K562 (cell line): Measurements from ENCODE around the gene EIF3I. TPM values are rescaled to one million over a fixed set of nuclear protein-coding genes. Genes with fewer than 3 reads are reported as not detected.

Experiments used
- ATAC-seq: fragments of 200-7000 bp; cut with Tn5 transposase; 3 replicates; pipeline ENCODE4 v1.9.1; 2020; ENCODE audit warnings: moderate library complexity
- BruUV-seq: library from RNA; stranded (reverse); fragments of 400-500 nt; replicated peaks from 2 replicates; lab custom pipeline; 2021; lab: Mats Ljungman, UMichigan
- CTCF ChIA-PET: fragments of 300-600 bp; formaldehyde crosslinking; extraction: SDS; loops from one replicate; lab custom pipeline; 2021; ENCODE audit warnings: low intra/inter-chr PET ratio; lab: Yijun Ruan, JAX
- POLR2A ChIA-PET: fragments of 300-600, 350-650 bp; sonication (Branson Sonifier 250); formaldehyde crosslinking; extraction: SDS; loops from one replicate; lab custom pipeline; 2021; ENCODE audit warnings: antibody characterized with exemption, inconsistent platforms; lab: Yijun Ruan, JAX
- DNase-seq, 4 experiments: peaks; one replicate each; pipeline versions ENCODE4 v3.0.0 to v3.0.0-alpha.2; 2011 to 2018; ENCODE audit warnings: low spot score in 3 of 4, mixed read lengths in 3 of 4; ENCODE audit errors: extremely low read depth in 1 of 4
- FAIRE-seq: peaks from 2 replicates; lab custom pipeline; 2011; peaks lifted over from hg19 to GRCh38; lab: Jason Lieb, UNC
- H2AFZ ChIP-seq: 2 replicates; pipeline ENCODE4 v1.6.0; 2011; ENCODE audit warnings: low read depth, low read length, control low read depth, inconsistent platforms
- H3K27ac ChIP-seq: fragments of 200-600 bp; 3 replicates; pipeline ENCODE4 v1.8.0; 2011; ENCODE audit warnings: low read depth, mild to moderate bottlenecking, control low read depth, inconsistent platforms, low read length, moderate library complexity, mixed read lengths; ENCODE audit errors: extremely low read depth
- H3K27me3 ChIP-seq, 2 experiments: fragments of 300-600 bp in 1 of 2; 2 replicates in 1 of 2; 3 replicates in 1 of 2; pipeline versions ENCODE4 v1.6.0 to v1.8.0; 2011; ENCODE audit warnings: inconsistent platforms in 2 of 2, low read length in 2 of 2, mild to moderate bottlenecking in 1 of 2, mixed read lengths in 1 of 2, moderate library complexity in 1 of 2; ENCODE audit not compliant: control insufficient read depth in 2 of 2, insufficient read depth in 2 of 2
- H3K36me3 ChIP-seq: fragments of 300-600 bp; 3 replicates; pipeline ENCODE4 v1.8.0; 2011; ENCODE audit warnings: mild to moderate bottlenecking, low read length, inconsistent platforms; ENCODE audit not compliant: control insufficient read depth, insufficient read depth
- H3K4me1 ChIP-seq, 2 experiments: fragments of 200-600 bp in 1 of 2; replicated peaks in 1 of 2; 2 replicates in 1 of 2; 3 replicates in 1 of 2; pipeline versions ENCODE4 v1.5.1 to v1.8.0; 2011; ENCODE audit warnings: inconsistent platforms in 2 of 2, low read length in 2 of 2, mild to moderate bottlenecking in 1 of 2, mixed read lengths in 1 of 2, moderate library complexity in 1 of 2; ENCODE audit not compliant: control insufficient read depth in 2 of 2, insufficient read depth in 2 of 2
- H3K4me2 ChIP-seq: 2 replicates; pipeline ENCODE4 v1.6.1; 2011; ENCODE audit warnings: low read length, control low read depth, inconsistent platforms, mixed read lengths; ENCODE audit not compliant: insufficient read depth
- H3K4me3 ChIP-seq: fragments of 200-600 bp; sonication (generic), shearing (Covaris generic); 2 replicates; pipeline ENCODE4 v1.5.1; 2016; ENCODE audit warnings: control low read depth, inconsistent platforms
- H3K79me2 ChIP-seq: fragments of 200-600 bp; 3 replicates; pipeline ENCODE4 v1.8.0; 2011; ENCODE audit warnings: low read length, inconsistent platforms; ENCODE audit not compliant: control insufficient read depth, insufficient read depth
- H3K9ac ChIP-seq, 2 experiments: 2 replicates each; pipeline versions ENCODE4 v1.6.0 to v1.6.1; 2011; ENCODE audit warnings: low read depth in 2 of 2, low read length in 2 of 2, control low read depth in 1 of 2, inconsistent platforms in 1 of 2, mild to moderate bottlenecking in 1 of 2, mixed read lengths in 1 of 2; ENCODE audit not compliant: insufficient read depth in 1 of 2
- H3K9me1 ChIP-seq: one replicate; pipeline ENCODE4 v1.6.0; 2011; ENCODE audit warnings: inconsistent platforms, mild to moderate bottlenecking, low read length, moderate library complexity; ENCODE audit not compliant: control insufficient read depth, insufficient read depth
- H3K9me3 ChIP-seq: replicated peaks from 2 replicates; pipeline ENCODE4 v1.5.1; 2011; ENCODE audit warnings: low read depth, low read length, inconsistent platforms; ENCODE audit not compliant: control insufficient read depth, insufficient read depth
- H4K20me1 ChIP-seq: replicated peaks from 2 replicates; pipeline ENCODE4 v1.6.1; 2011; ENCODE audit warnings: low read length, inconsistent platforms, mixed read lengths; ENCODE audit not compliant: control insufficient read depth, insufficient read depth
- PTTG1 ChIP-seq: fragments of 450-650 bp; IDR thresholded peaks from 2 replicates; pipeline ENCODE4 v1.6.1; 2016; ENCODE audit warnings: low read depth, mild to moderate bottlenecking, missing genetic modification characterization, missing compliant biosample characterization
- SUPT5H ChIP-seq: fragments of 450-650 bp; IDR thresholded peaks from 2 replicates; pipeline ENCODE4 v1.6.1; 2016
- ZNF143 ChIP-seq: sonication (generic); formaldehyde crosslinking; IDR thresholded peaks from 2 replicates; pipeline ENCODE4 v1.9.0; 2022; ENCODE audit warnings: mild to moderate bottlenecking, missing genetic modification reagents
- ZNF740 ChIP-seq, 3 experiments: fragments of 200-800 bp in 1 of 3; sonication (Bioruptor generic) in 1 of 3; sonication (generic) in 1 of 3; formaldehyde crosslinking in 1 of 3; IDR thresholded peaks; 2 replicates each; pipeline versions ENCODE4 v1.6.1 to v1.8.0; 2016 to 2022; ENCODE audit warnings: mild to moderate bottlenecking in 2 of 3, missing compliant biosample characterization in 2 of 3, missing genetic modification characterization in 2 of 3, missing genetic modification reagents in 1 of 3
- WGBS: fragments of 100-300 bp; shearing (Covaris generic); methylation state at CpG from one replicate; pipeline ENCODE4 v1.1.6; 2016; ENCODE audit warnings: low coverage, mixed read lengths; ENCODE audit not compliant: insufficient coverage; ENCODE audit errors: missing lambda C conversion rate; 5-methylcytosine and 5-hydroxymethylcytosine counted together
- in situ Hi-C: fragments of 300-500 bp; cut with MboI; formaldehyde crosslinking; loops from 4 replicates; pipeline ENCODE4 v1.15.0; 2018; ENCODE audit warnings: inconsistent platforms, mixed read lengths
- intact Hi-C: fragments of 100-400 bp; cut with micrococcal nuclease; formaldehyde crosslinking; loops from 2 replicates; pipeline ENCODE4 v1.14.2; 2022
- polyA plus RNA-seq, 8 experiments: library from polyadenylated mRNA; depleted of rRNA in 4 of 8; stranded (reverse) in 5 of 8; unstranded in 3 of 8; fragments of >200 nt; fragmentation: Nextera tagmentation in 2 of 8; fragmentation: Illumina TruSeq in 1 of 8; extraction: Ambion mirVana in 2 of 8; extraction: Trizol in 1 of 8; gene quantifications; 2 replicates each; pipeline versions ENCODE4 v1.2.1 to v1.2.3, GENCODE V29; 2011 to 2014; ENCODE audit warnings: inconsistent platforms in 1 of 8, missing spikeins in 1 of 8
- total RNA-seq, 7 experiments: library from RNA; depleted of rRNA in 6 of 7; stranded (reverse); fragments of >200 nt in 6 of 7; fragmentation: Illumina TruSeq in 2 of 7; extraction: Trizol in 2 of 7; gene quantifications; 2 replicates each; pipeline versions ENCODE4 v1.2.1 to v1.2.3, GENCODE V29; 2011 to 2021; ENCODE audit warnings: low replicate concordance in 1 of 7

Gene EIF3I
- total and polyA plus RNA-seq, 9 of the 15 experiments (the other 6 are each of a cell fraction or from before 2014, with no cell fraction given): 414 to 1,526 (median 635) TPM

GRCh38 chr1:32199043-32199716 lies 23.0 kb upstream of the EIF3I start:
- H3K36me3 ChIP-seq: peaks cover 44% of the 10 kb centered on the region
- peak overlapping the region in 1 of 2 experiments; percentile 53; a peak in 2 of 4 replicates for H3K9ac ChIP-seq
- POLR2A ChIA-PET: interaction anchor here (0.9 to 10.8 kb wide), 7 partner anchors 9 to 91 kb away, joined by 3 to 201 read pairs (median 4); partner anchors contain the start of genes DCDC2B, IQCC, KPNA6 and TXLNA
- WGBS: 79% methylated on average over 4 of the region's 4 CpGs
- in situ Hi-C loops: no loop called here
- H4K20me1 ChIP-seq: no peaks in the 10 kb centered on the region; the same call in none of the 2 replicates
- H3K79me2 ChIP-seq: peaks cover 13% of the 10 kb centered on the region; the same call in 2 of the 3 replicates
- H3K27ac ChIP-seq: peak overlapping the region; percentile 6; the same call in 1 of the 3 replicates
- intact Hi-C loops: no loop called here
- H3K9me3 ChIP-seq: no peaks in the 10 kb centered on the region
- TF ChIP-seq ZNF740 (CRISPR knock-in tag; IDR thresholded peaks at IDR 0.05) (0 out of 2 replicates have a peak, but pooled peaks have one; percentile 63), ZNF740 (tag; IDR thresholded peaks at IDR 0.05) (no peak), ZNF143 (CRISPR knock-in tag) (0 out of 2 replicates have a peak, but pooled peaks have one; percentile 27), PTTG1 (tag) (no peak), SUPT5H (0 out of 2 replicates have a peak, but pooled peaks have one; percentile 2)
- H3K9me1 ChIP-seq: peaks cover 3% of the 10 kb centered on the region
- DNase-seq (no peak), ATAC-seq (no peak), FAIRE-seq (no peak)
- no peaks in the 10 kb centered on the region for H3K27me3 ChIP-seq
- no peak overlapping the region for H3K4me2 ChIP-seq
- H3K4me1 ChIP-seq: peaks cover 16 to 44% of the 10 kb centered on the region in 2 experiments
- CTCF ChIA-PET: no interaction called here
- H3K4me3 ChIP-seq: no peak overlapping the region
- BruUV-seq: no TSS peak
- no peak overlapping the region for H2AFZ ChIP-seq
